HG02970 (cell line): Measurements from ENCODE around the gene PFDN1.

Experiments used
- ATAC-seq: cut with Tn5 transposase; IDR thresholded peaks from one replicate; pipeline ENCODE4 v1.9.1; 2021; ENCODE audit warnings: mild to moderate bottlenecking, moderate library complexity, moderate number of reproducible peaks; ENCODE audit not compliant: unreplicated experiment, low FRiP score

PFDN1 gene

GRCh38 chr5:140299056-140299455 lies 3.8 kb downstream of the PFDN1 start:
- no peak for ATAC-seq

- ATAC-seq, result no peak
Observed at GRCh38 chr5:140298183-140298601, 4.7 kb downstream of the PFDN1 start.

GRCh38 chr5:140297283-140297682 lies 5.6 kb downstream of the PFDN1 start:
- no peak for ATAC-seq

GRCh38 chr5:140296289-140296688 lies 6.6 kb downstream of the PFDN1 start:
- ATAC-seq, result no peak

GRCh38 chr5:140295414-140295813 lies 7.5 kb downstream of the PFDN1 start:
- no peak for ATAC-seq

GRCh38 chr5:140294753-140295152 lies 8.1 kb downstream of the PFDN1 start:
- no peak for ATAC-seq

- ATAC-seq, result no peak
Observed at GRCh38 chr5:140293849-140294100, 9.1 kb downstream of the PFDN1 start.

GRCh38 chr5:140293091-140293848 lies 9.6 kb downstream of the PFDN1 start:
- ATAC-seq, result no peak

GRCh38 chr5:140292212-140293036 lies 10.5 kb downstream of the PFDN1 start:
- ATAC-seq, result no peak

- ATAC-seq, result no peak
Observed at GRCh38 chr5:140287801-140288521, 14.9 kb downstream of the PFDN1 start.

GRCh38 chr5:140286424-140286823 lies 16.5 kb downstream of the PFDN1 start:
- no peak for ATAC-seq

- ATAC-seq, result no peak
Observed at GRCh38 chr5:140284013-140284412, 18.9 kb downstream of the PFDN1 start.

GRCh38 chr5:140282266-140282665 lies 20.6 kb downstream of the PFDN1 start:
- no peak for ATAC-seq

GRCh38 chr5:140275837-140276236 lies 27.1 kb downstream of the PFDN1 start:
- no peak for ATAC-seq

- no peak for ATAC-seq
Observed at GRCh38 chr5:140273401-140273877, 29.5 kb downstream of the PFDN1 start.

GRCh38 chr5:140270008-140270407 lies 32.9 kb downstream of the PFDN1 start:
- no peak for ATAC-seq

GRCh38 chr5:140267559-140268018 lies 35.3 kb downstream of the PFDN1 start:
- ATAC-seq, result no peak

GRCh38 chr5:140267201-140267540 lies 35.7 kb downstream of the PFDN1 start:
- no peak for ATAC-seq

- ATAC-seq, result no peak
Observed at GRCh38 chr5:140266471-140267200, 36.3 kb downstream of the PFDN1 start.

GRCh38 chr5:140265845-140266244 lies 37.1 kb downstream of the PFDN1 start:
- ATAC-seq, result no peak

GRCh38 chr5:140262839-140263238 lies 40.1 kb downstream of the PFDN1 start:
- ATAC-seq, result no peak
